GM18868 (cell line): ENCODE measurements around the gene MLYCD.

ENCODE experiments used
- ATAC-seq: cut with Tn5 transposase; IDR thresholded peaks from one replicate; pipeline ENCODE4 v1.9.1; 2021; ENCODE audit warnings: mild to moderate bottlenecking, moderate library complexity; ENCODE audit not compliant: unreplicated experiment

MLYCD gene

DNA sequence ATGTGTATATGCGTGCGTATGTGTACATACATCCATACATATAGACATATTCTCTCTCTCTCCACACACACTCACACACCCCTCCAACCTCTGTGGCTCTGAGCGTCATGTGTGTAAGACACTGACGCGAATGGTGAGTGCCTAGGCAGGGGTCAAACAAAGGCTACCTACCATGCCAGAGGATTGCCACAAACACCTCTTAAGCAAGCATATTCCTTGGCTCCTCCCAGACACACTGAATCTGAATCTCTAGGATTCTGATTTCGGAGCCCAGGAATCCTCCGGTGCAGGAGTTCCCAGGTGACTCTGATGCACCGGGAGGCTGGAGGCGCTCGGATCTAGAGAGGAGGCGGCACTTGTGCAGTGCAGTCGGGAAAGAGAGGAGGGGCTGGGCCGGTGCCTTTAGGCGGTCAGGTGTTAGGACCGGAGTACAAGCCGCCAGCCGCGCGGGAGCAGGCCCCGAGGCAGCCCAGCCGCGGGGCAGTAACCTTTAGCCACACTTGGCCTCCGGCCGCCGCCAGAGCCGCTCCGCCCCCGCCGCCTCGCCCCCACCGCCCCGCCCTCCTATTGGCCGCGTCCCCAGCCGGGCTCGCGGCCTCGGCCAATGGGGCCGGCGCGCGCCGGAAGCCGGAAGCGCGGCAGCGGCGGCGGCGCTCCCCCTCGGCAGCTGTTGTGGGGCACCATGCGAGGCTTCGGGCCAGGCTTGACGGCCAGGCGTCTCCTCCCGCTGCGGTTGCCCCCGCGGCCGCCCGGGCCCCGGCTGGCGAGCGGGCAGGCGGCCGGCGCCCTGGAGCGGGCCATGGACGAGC, at the start of gene MLYCD:
Gene MLYCD, plus strand, starts transcription at position 653 of the 809 bp plus-strand sequence. Its CDS starts 30 bp downstream, at position 683.
- ATAC-seq = peak; percentile 90

DNA sequence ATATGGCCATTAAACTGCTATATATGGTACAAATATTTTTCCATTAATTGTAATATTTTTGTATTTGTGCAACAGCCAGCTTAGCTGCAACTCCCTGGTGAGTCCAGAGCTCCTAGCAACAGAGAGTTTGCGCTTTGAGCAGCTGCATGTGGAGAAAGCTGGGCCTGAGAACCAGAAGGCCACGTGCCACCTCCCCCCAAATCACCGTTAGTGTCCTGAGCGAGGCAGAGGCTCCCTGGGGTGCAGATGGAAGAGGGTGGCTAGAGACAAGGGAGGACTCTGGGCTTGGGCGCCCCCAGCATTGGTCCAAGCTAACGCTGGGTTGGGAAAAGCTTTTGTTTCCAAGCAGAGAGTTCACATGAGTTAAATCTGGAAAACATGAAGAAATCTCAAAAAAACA, 49.5 kb upstream of the MLYCD start:
- ATAC-seq = no peak

DNA sequence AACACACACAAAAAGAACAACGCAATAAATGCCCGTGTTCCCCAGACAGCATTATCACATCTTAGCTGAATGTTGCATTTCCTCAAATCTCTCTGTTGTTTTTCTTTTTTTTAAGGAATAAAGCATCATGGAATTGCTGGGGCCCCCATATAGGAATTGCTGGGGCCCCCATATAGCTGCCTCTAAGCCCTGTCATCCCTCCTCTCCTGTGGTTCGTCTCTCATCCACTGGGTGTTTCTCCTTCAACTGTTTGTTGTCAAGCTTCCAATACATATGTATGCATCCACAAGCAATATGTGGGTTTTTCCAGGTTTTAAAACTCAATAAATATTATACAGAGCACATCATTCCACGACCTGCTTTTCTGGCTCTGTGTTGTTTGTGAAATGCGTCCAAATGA, 48.0 kb upstream of the MLYCD start:
- no peak for ATAC-seq

DNA sequence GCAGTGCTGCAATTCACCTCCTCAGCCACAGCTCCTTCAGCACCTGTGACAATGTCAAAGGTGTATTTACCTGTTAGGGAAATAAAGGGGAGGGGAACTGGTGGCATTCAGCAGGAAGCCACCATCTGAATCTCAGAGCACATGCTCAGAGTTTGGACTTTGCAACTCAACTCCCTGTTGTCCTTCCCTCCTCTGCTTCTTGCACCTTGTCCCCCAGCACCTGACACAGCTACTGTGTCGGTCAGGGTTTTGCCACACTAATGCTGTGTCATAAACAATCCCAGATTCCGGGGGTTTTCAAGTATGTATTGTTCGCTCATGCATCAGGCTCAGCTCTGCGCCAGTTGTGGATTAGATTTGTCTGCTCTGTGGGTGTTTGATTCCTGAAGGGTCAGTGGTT, 47.4 kb upstream of the MLYCD start:
- no peak for ATAC-seq

DNA sequence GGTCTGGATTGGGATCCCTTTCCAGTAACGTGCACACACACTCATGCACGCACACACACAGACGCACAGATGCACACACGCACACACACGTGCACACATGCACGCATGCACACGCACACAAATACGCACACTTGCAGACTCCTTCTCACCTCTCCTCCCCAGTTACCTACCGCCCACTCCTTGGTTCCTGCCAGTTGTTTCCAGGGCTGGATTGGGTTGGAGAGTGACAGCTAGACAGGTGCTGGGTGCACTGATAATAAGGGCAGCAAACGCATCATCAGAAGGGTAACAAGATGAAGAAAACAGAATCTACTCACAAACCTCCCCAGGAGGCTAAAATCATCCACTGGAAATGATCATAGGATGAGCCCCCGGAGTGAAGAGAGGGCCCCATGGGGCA, 46.1 kb upstream of the MLYCD start:
- no peak for ATAC-seq

DNA sequence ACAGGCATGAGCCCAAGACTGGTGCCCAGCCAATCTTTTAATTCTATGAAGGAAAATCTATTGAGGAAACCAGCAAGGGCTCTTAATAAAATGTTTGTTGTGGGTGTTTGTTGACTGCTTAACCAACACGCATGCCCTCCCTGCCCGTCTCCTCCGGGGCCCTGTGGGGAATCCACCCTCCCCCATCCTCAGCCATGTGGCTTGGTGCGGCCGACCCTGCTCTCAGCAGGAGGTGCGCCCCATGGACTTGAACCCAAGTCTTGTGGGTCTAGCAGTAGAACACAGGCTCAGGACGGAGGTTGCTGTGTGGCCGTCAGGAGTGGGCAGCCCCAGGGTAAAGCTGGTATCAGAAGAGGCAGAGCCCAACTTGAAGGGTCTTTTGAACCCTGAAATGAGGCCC, 45.1 kb upstream of the MLYCD start:
- ATAC-seq = no peak

DNA sequence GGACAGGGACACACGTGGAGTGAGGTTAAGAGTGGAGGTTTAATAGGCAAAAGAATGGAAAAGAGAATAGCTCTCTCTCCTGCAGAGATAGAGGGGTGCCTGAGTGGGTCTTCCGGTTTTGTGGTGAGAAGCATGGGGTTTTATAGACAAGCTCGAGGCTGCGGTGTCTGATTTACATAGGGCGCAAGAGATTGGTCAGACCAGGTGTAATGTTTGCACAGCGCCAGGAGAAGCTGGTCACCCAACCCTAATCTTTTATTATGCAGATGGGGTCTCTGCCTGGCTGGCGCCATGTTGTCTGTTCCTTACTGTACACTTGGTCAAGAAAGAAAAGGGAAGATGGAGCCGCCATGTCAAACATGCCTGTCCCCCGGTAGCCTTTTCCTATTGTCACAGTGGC, 44.5 kb upstream of the MLYCD start:
- ATAC-seq = no peak

DNA sequence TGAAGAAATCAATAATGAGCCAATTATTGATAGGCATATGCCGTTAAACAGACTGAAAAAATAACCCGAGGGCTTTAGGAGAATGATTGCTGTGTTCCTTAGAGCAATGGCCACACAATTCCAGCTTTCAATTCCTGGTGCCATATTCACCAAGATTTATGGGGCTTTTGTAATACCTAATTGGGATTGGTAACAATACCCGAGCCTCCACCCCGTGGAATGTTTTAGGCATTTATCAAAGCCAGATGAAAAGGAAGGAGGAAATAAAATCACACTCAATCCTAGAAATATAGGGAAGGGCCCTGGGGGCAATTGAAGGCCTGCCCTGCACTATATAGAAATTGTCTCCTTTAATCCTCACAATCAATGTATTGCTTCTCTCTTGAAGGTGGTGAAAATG, 42.1 kb upstream of the MLYCD start:
- ATAC-seq = no peak

DNA sequence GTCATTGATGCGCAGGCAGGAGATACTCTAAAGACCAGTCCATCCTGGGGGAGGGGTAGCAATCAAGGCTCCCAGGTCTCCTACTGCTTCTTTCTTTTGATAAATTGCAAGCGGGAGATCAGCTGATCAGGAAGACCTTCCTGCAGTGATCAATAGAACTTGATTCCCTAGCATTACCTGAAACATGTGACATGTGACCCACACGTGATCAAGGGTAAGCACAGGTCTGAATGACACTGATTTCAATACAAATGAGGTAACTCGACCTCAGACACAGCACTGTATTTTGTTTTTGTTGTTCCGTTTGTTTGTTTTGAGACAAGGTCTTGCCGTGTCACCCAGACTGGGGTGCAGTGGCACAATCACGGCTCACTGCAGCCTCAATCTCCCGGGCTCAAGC, 39.6 kb upstream of the MLYCD start:
- no peak for ATAC-seq

DNA sequence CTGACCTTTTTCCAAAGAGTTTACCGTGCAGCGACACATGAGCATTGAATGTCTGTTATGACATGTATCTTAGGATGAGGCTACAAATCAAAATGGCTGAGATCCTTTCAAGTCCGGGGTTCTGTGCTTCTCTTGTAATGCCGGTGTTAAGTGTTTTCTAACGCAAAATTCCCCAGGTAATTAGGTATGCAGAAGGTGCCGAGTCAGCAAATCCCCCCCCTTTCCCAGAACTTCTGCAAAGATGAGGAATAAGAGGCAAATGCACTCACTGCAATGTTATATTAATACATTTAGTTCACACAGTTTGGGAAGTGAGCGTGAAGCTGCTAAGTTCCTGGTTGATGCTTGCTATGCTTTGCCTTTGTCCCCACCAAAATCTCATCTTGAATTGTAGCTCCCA, 36.3 kb upstream of the MLYCD start:
- no peak for ATAC-seq

DNA sequence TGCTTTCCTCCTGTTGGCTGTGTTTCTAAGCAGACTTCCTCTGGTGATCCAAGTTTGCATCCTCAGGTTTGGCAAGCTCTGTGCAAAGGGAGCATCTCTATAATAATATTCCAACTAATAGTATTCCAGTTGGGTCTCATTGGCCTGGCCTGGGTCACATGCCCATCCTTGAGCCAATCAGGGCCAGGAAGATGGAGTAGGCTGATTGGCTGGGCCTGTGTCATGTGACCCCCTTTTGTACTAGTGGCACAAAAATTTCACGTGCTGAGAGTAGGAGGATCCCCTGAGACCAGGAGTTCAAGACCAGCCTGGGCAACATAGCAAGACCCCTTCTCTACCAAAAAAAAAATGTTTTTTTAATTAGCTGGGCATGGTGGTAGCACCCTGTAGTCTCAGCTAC, 35.2 kb upstream of the MLYCD start:
- ATAC-seq = no peak

DNA sequence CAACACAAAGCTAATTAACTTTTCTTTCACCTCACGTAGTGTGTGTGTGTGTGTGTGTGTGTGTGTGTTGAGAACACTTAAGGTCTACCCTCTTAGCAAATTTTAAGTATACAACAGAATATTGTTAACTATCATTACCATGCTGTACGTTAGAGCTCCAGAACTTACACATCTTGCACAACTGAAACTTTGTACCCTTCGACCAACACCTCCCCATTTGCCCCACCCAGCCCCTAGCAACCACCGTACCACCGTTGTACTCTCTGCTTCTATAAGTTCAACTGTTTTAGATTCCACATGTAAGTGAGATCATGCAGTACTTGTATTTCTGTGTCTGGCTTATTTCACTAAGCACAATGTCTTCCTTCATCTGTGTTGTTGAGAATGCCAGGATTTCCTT, 28.1 kb upstream of the MLYCD start:
- ATAC-seq = no peak

DNA sequence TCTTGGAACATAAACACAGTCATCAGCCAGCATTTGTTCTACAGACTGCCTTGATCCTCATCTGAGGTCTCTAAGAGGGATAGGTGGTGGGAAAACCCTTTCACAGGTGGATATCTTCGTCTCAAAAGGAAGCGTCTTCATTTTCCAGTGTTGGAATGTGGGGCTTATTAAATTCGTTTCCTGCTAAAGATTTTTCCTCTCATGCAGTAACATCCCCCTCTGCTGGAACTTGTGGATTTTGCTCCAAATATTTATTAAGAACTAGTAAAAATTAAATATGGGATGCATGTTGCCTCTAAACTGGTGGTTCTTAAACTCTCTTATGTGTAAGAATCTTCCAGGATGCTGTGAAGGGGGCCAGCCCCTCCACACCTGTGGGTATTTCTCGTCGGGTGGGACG, 20.1 kb upstream of the MLYCD start:
- ATAC-seq = no peak

DNA sequence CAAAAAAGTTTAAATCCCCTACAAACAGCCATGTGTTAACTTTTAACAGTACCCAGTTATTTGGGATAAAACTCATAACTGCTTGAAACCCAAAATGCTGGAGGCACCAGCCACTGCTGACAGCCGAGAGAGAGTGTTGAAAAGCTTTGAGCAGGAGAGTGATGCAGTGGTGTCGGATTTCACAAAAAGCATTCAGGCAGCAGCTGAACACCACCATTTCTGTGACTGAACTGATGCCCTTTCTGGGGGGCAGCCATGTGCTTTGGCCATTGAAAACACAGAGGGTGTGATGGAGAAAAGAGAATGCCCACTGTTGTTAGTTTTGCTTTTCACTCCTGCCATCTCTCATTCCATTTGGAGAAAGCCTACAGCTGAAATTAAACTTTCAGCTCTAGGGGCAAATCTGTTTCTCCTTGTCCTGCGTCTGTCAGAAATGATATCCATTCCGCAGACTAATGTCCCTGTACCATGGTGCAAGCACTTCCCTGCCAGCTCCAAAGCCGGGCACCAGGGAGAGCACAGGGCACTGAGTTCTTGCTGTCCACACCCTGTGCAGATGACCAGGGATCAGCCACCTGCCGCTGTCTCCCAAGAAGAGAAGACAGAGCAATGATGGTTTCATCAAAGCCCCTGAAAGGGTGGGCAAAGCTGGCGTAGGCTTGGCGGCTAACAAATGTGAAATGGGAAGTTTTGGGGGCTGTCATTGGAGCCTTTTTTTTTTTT, 16.6 kb upstream of the MLYCD start:
- ATAC-seq = no peak

DNA sequence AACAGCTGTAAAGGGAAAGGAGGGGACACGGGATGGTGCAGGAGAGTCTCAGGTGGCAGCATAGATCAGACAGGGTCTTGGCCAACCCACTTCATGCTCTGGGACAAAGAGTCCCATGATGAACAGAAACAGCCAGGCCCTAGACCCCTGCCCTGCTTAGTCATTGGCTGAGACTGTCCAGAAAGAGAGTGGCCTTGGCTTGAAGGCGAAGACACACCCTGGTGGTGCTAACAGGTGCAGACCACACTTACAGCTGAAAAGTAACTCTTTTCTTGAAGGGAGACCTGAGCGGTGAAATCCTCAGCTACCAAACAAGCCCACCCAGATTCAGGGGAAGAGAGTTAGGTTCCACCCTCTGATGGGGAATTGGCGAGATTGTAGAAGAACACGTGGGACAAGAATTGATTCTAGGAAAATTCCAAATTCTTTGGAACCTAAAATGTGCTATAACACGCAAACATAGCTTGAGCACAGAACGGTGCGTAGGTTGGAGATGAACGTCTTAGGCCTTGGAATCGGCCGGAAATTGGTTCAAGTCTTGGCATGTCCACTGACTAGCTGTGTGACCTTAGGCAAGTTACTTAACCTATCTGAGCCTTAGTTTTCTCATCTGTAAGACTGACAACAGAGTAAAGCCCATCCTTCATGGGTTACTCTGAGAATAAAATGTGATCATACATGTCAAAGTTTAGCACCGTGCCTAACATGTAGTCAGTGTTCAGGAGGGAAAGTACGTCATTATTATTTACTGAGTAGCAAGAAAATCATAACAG, 12.5 kb upstream of the MLYCD start:
- ATAC-seq = no peak

DNA sequence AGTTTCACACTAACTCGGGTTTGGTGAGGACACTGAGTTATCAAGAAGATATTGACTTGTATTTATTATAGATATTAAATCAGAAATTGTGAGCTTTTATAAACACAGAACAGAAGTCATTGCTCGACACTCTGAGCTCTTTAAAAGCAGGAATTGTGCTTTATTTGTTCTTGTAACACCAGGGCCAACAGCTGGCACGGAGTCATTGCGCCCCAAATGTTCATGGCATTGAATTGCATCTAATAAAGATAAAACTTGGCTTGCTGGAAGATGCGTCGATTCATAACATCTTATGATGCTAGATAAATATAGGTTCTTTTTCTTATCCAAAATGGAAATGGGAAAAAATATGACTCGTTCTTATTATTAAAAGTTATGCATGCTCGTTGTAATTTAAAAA, 11.8 kb upstream of the MLYCD start:
- ATAC-seq = no peak

DNA sequence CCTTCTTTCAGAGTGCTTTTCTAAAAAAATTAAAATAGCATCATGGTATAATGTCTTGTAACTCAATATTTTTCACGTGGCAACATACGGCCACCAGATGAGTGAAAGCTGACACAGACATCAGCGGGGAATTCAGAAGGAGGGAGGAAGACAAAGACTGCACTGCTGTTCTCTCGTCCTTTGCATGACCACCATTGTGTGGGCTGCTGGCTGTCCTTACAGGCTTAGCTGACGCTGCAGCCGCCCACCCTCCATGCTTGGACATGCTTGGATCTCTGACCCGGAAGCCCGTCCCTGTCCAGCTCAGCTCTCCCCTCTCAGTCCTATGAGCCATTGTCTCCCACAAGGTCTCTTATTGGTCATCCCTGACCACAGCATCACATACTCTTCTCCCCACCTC, 11.4 kb upstream of the MLYCD start:
- ATAC-seq = no peak

DNA sequence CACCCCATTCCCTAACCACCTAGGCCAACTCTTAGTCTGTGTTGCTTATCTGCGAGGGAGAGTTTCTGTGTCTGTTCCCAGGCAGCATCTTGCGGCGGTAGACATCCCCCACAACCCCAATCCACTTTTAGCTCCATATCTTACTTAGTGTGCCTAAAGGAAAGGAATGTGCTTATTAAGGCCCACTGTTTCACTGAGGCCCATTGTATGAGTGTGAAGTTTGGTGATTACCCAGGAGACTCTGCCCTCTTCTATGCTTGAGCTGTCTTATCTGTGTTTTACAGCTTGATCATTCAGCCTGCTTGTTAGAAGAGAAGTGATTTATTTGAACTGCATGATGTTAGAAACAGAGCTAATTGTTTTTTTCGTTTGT, 10.3 kb upstream of the MLYCD start:
- ATAC-seq = no peak

DNA sequence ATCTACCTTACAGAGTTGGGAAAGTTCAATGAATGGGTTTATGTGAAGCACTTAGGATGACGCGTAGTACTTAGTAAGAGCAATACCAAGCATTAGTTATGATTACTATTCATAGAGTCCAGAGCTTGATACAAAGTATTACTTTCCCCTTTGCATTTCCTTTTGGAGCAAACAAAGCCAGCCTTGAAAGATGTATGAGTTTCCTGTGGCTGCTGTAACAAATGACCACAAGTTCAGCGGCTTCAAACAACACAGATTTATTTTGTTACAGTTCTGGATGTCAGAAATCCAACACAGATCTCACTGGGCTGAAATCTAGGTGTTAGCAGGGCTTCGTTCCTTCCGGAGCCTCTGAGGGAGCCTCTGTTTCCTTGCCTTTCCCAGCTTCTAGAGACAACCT, 8.6 kb upstream of the MLYCD start:
- no peak for ATAC-seq

DNA sequence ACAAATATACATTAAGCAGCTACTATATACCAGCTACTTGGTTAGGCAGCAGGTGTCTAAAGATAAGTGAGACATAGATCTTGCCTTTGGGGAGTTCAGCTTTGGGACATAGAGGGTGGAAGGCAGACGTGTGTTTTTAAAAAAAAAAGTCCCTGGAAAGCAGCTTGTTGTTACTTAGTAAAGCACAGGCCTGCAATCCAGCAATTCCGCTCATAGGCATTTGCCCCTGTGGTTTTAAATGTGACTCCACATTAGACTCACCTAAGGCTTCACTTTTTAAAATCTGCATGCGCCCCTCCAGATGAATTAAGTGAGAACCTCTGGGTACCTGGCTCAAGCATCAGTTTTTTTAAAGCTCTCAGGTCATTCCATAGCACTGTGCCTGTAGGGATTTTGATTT, 7.2 kb upstream of the MLYCD start:
- ATAC-seq = no peak

DNA sequence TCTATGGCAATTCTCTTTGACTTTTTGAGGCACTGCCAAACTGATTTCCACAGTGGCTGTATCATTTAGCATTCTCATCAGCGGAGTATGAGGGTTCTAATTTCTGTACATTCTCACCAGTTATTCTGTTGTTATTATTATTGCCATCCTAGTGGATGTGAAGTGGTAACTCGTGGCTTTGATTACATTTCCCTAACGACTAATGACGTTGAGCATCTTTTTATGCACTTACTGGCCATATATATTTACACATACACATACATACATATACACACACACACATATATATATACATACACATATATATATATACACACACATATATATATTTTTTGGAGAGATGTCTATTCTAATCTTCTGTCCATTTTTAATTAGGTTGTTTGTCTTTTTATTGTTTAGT, 3.7 kb upstream of the MLYCD start:
- ATAC-seq = no peak

DNA sequence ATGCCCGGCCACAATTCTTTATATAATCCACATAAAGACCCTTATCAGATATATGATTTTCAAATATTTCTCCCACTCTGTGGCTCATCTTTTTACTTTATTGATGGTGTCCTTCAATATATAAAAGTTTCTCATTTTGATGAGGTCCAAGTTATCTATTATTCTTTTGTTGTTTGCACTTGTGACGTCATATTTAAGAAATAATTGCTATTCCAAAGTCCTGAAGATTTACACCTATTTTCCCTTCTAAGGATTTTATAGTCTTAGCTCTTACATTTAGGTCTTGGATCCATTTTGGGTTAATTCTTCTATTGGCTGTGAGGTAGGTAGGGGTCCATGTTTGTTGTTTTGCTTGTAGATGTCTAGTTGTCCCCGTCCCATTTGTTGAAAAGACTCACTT, 3.0 kb upstream of the MLYCD start:
- ATAC-seq = no peak
